ENCODE results near the gene TSHZ2. TPM values are rescaled to one million over a fixed set of nuclear protein-coding genes. Genes with fewer than 3 reads are reported as not detected.

Gene TSHZ2
- total and polyA plus RNA-seq, 2 donors (not counting 1 experiment from before 2014, with no cell fraction given), result 1.00 to 5.7 TPM

- H3K27ac ChIP-seq (ENCODE audit: low read length in 2 of 2), result no peak overlapping the region
- no peak overlapping the region for H3K4me2 ChIP-seq (replicated peaks; ENCODE audit: low read depth, low read length, poor library complexity, severe bottlenecking)
- no peak overlapping the region for H3K4me3 ChIP-seq (ENCODE audit: control extremely low read depth in 1 of 5, extremely low read depth in 1 of 5, insufficient read depth in 1 of 5, low read depth in 2 of 5, low read length in 4 of 5)
- intact Hi-C loops (cut with micrococcal nuclease), result no loop called here
- Mint-ChIP-seq H3K4me1 (no peaks in the 10 kb centered on the region), H3K4me3 (no peak overlapping the region), H3K27ac (no peak overlapping the region), H3K27me3 (peaks cover 11% of the 10 kb centered on the region), H3K9me3 (ENCODE audit: insufficient read depth) (no peaks in the 10 kb centered on the region)
- H3K36me3 ChIP-seq (replicated peaks in 1 of 2; ENCODE audit: control extremely low read depth in 1 of 2, control insufficient read depth in 1 of 2, extremely low read depth in 1 of 2, insufficient read depth in 2 of 2, low read length in 1 of 2), result no peaks in the 10 kb centered on the region
- no peaks in the 10 kb centered on the region for H3K4me1 ChIP-seq (ENCODE audit: control insufficient read depth in 2 of 2, insufficient read depth in 2 of 2, low read length in 2 of 2)
- no peaks in the 10 kb centered on the region for H3K79me2 ChIP-seq (ENCODE audit: control insufficient read depth, insufficient read depth, low read length)
- DNase-seq (no peak), ATAC-seq (ENCODE audit: low read depth) (no peak)
- no peaks in the 10 kb centered on the region for H3K27me3 ChIP-seq (replicated peaks in 1 of 4; ENCODE audit: control extremely low read depth in 1 of 4, control insufficient read depth in 3 of 4, insufficient read depth in 4 of 4, low read length in 3 of 4)
- CTCF ChIA-PET, result no interaction called here
- no CpG with 5 or more reads among the region's 1 CpG for WGBS (ENCODE audit: insufficient coverage)
- H4K20me1 ChIP-seq (ENCODE audit: control insufficient read depth, insufficient read depth, low read length, poor library complexity, severe bottlenecking), result no peaks in the 10 kb centered on the region
- H2AFZ ChIP-seq (ENCODE audit: insufficient read depth, low read depth, low read length, poor library complexity, severe bottlenecking), result no peak overlapping the region
- no peak for TF ChIP-seq CTCF (IDR thresholded peaks at IDR 0.05)
- TF ChIP-seq EZH2 (IDR thresholded peaks at IDR 0.05; ENCODE audit: borderline replicate concordance, insufficient read depth, low read depth, low read length, poor library complexity, severe bottlenecking), result no peak
- POLR2A ChIA-PET, result no interaction called here
- H3K9me3 ChIP-seq (ENCODE audit: control extremely low read depth in 1 of 3, control insufficient read depth in 2 of 3, insufficient read depth in 1 of 3, low read length in 2 of 3), result no peaks in the 10 kb centered on the region
- H3K9ac ChIP-seq (ENCODE audit: low read length), result no peak overlapping the region
Measured at GRCh38 chr20:52953020-52953419, 19.1 kb upstream of the TSHZ2 start.

- peaks cover 8% of the 10 kb centered on the region for H3K27me3 Mint-ChIP-seq
- no peak overlapping the region for H3K4me3 Mint-ChIP-seq
- Histone ChIP-seq H2AFZ (ENCODE audit: insufficient read depth, low read depth, low read length, poor library complexity, severe bottlenecking) (no peak overlapping the region), H3K27ac (ENCODE audit: low read length in 2 of 2) (no peak overlapping the region), H4K20me1 (ENCODE audit: control insufficient read depth, insufficient read depth, low read length, poor library complexity, severe bottlenecking) (no peaks in the 10 kb centered on the region), H3K27me3 (replicated peaks in 1 of 4; ENCODE audit: control extremely low read depth in 1 of 4, control insufficient read depth in 3 of 4, insufficient read depth in 4 of 4, low read length in 3 of 4) (no peaks in the 10 kb centered on the region), H3K4me2 (replicated peaks; ENCODE audit: low read depth, low read length, poor library complexity, severe bottlenecking) (no peak overlapping the region), H3K9me3 (ENCODE audit: control extremely low read depth in 1 of 3, control insufficient read depth in 2 of 3, insufficient read depth in 1 of 3, low read length in 2 of 3) (no peaks in the 10 kb centered on the region), H3K79me2 (ENCODE audit: control insufficient read depth, insufficient read depth, low read length) (no peaks in the 10 kb centered on the region), H3K9ac (ENCODE audit: low read length) (no peak overlapping the region), H3K4me3 (ENCODE audit: control extremely low read depth in 1 of 5, extremely low read depth in 1 of 5, insufficient read depth in 1 of 5, low read depth in 2 of 5, low read length in 4 of 5) (no peak overlapping the region), H3K36me3 (replicated peaks in 1 of 2; ENCODE audit: control extremely low read depth in 1 of 2, control insufficient read depth in 1 of 2, extremely low read depth in 1 of 2, insufficient read depth in 2 of 2, low read length in 1 of 2) (no peaks in the 10 kb centered on the region), H3K4me1 (ENCODE audit: control insufficient read depth in 2 of 2, insufficient read depth in 2 of 2, low read length in 2 of 2) (no peaks in the 10 kb centered on the region)
- no peak overlapping the region for H3K27ac Mint-ChIP-seq
- intact Hi-C loops (cut with micrococcal nuclease), result no loop called here
- CTCF ChIA-PET, result interaction anchor here (0.6 kb wide), 1 partner anchor 1233 kb away, joined by 3 read pairs; no protein-coding TSS in a partner anchor
- H3K9me3 Mint-ChIP-seq (ENCODE audit: insufficient read depth), result no peaks in the 10 kb centered on the region
- TF ChIP-seq CTCF (IDR thresholded peaks at IDR 0.05) (no peak), EZH2 (IDR thresholded peaks at IDR 0.05; ENCODE audit: borderline replicate concordance, insufficient read depth, low read depth, low read length, poor library complexity, severe bottlenecking) (no peak)
- 81% methylated on average over 3 of the region's 6 CpGs for WGBS (ENCODE audit: insufficient coverage)
- no peaks in the 10 kb centered on the region for H3K4me1 Mint-ChIP-seq
- DNase-seq (no peak), ATAC-seq (ENCODE audit: low read depth) (no peak)
- POLR2A ChIA-PET, result no interaction called here
Measured at GRCh38 chr20:52954849-52955248, 17.3 kb upstream of the TSHZ2 start.
